Measurements from ENCODE around the gene MELK. TPM values are rescaled to one million over a fixed set of nuclear protein-coding genes. Genes with fewer than 3 reads are reported as not detected.
"Not testable (repeated sequence)": the region's sequence is repeated elsewhere in the genome, so short reads cannot be mapped to it uniquely, and the experiment has no call there.

The MELK gene
- total and polyA plus RNA-seq, 2 donors (not counting 3 experiments of a cell fraction or from before 2014, with no cell fraction given): 19.1 to 52.1 TPM

- H3K4me2 ChIP-seq (ENCODE audit: insufficient read depth, low read length): no peak overlapping the region
- no peaks in the 10 kb centered on the region for H3K36me3 ChIP-seq (ENCODE audit: control insufficient read depth in 2 of 2, extremely low read depth in 1 of 2, insufficient read depth in 2 of 2, low read length in 2 of 2)
- H3K4me1 ChIP-seq (ENCODE audit: control insufficient read depth, extremely low read depth, insufficient read depth, low read length): peaks cover 3% of the 10 kb centered on the region
- H3K27ac ChIP-seq (ENCODE audit: insufficient read depth, low read depth, low read length): no peak overlapping the region
- H4K20me1 ChIP-seq (replicated peaks; ENCODE audit: control insufficient read depth, extremely low read depth, insufficient read depth, low read length): no peaks in the 10 kb centered on the region
- intact Hi-C loops (cut with micrococcal nuclease) (no loop called here), dilution Hi-C loops (cut with MboI; ENCODE audit: extremely low pct_ligation_motif_present, low sequenced_read_pairs) (no loop called here)
- peak overlapping the region; percentile 95 for H2AFZ ChIP-seq (ENCODE audit: low read depth, low read length)
- CTCF ChIA-PET: interaction anchor here (0.5 to 1.4 kb wide), 6 partner anchors 11 to 300 kb away, joined by 3 to 7 read pairs (median 4); no protein-coding TSS in a partner anchor
- POLR2A ChIA-PET: no interaction called here
- no peak overlapping the region for H3K4me3 ChIP-seq (replicated peaks in 1 of 3; ENCODE audit: insufficient read depth in 1 of 3, low read depth in 1 of 3, low read length in 3 of 3)
- no peak overlapping the region for H3K9ac ChIP-seq (replicated peaks; ENCODE audit: extremely low read depth, insufficient read depth, low read length)
- peak; percentile 62 for DNase-seq (ENCODE audit: low read depth, low spot score)
- H3K79me2 ChIP-seq (ENCODE audit: control insufficient read depth, insufficient read depth, low read length): no peaks in the 10 kb centered on the region
- TF ChIP-seq MAX (IDR thresholded peaks at IDR 0.05; ENCODE audit: insufficient read depth, insufficient read length) (no peak), FOS (IDR thresholded peaks at IDR 0.05; ENCODE audit: borderline replicate concordance, insufficient read depth, low read length) (peak; percentile 67), CTCF (IDR thresholded peaks at IDR 0.05; ENCODE audit: extremely low read depth in 1 of 2, insufficient read depth in 1 of 2, low read depth in 1 of 2, low read length in 2 of 2) (no peak), GATA2 (IDR thresholded peaks at IDR 0.05; ENCODE audit: insufficient read depth, insufficient read length, low read depth, low read length) (no peak), POLR2AphosphoS5 (IDR thresholded peaks at IDR 0.05; ENCODE audit: insufficient read depth, low read depth, low read length) (no peak), JUN (IDR thresholded peaks at IDR 0.05; ENCODE audit: borderline replicate concordance, insufficient read depth, insufficient read length, low read depth) (no peak), POLR2A (IDR thresholded peaks at IDR 0.05; ENCODE audit: low read depth, low read length) (no peak), EZH2 (IDR thresholded peaks at IDR 0.05; ENCODE audit: borderline replicate concordance, low read depth, low read length, severe bottlenecking) (no peak), MYC (IDR thresholded peaks at IDR 0.05; ENCODE audit: low read depth, low read length) (peak; percentile 37)
- H3K9me1 ChIP-seq (replicated peaks; ENCODE audit: control insufficient read depth, extremely low read depth, insufficient read depth, low read length): no peaks in the 10 kb centered on the region
- no peaks in the 10 kb centered on the region for H3K9me3 ChIP-seq (replicated peaks; ENCODE audit: control insufficient read depth, insufficient read depth, low read length)
- peak; percentile 75 for FAIRE-seq
- no peaks in the 10 kb centered on the region for H3K27me3 ChIP-seq (ENCODE audit: control insufficient read depth in 2 of 2, insufficient read depth in 2 of 2, low read length in 2 of 2)
- BruUV-seq (replicated peaks): no TSS peak
These were observed 5.9 kb upstream of the MELK start for GRCh38 chr9:36566813-36567221.

DNA sequence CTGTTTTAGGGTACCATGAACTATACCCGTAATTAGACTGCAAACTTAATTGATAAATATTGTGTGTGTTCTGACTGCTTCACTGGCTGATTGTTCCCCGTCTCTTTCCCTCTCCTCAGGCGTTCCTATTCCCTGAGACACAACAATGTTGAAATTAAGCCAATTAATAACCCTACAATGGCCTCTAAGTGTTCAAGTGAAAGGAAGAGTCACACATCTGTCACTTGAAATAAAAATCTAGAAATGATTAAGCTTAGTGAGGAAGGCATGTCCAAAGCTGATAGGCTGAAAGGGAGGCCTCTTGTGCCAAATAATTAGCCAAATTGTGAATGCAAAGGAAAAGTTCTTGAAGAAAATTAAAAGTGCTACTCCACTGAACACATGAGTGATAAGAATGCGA, 4.0 kb upstream of the MELK start:
- H3K4me3 ChIP-seq (replicated peaks in 1 of 3; ENCODE audit: insufficient read depth in 1 of 3, low read depth in 1 of 3, low read length in 3 of 3); H4K20me1 ChIP-seq (replicated peaks; ENCODE audit: control insufficient read depth, extremely low read depth, insufficient read depth, low read length); H3K36me3 ChIP-seq (ENCODE audit: control insufficient read depth in 2 of 2, extremely low read depth in 1 of 2, insufficient read depth in 2 of 2, low read length in 2 of 2); H3K9me3 ChIP-seq (replicated peaks; ENCODE audit: control insufficient read depth, insufficient read depth, low read length); H3K4me2 ChIP-seq (ENCODE audit: insufficient read depth, low read length); H3K9ac ChIP-seq (replicated peaks; ENCODE audit: extremely low read depth, insufficient read depth, low read length); H2AFZ ChIP-seq (ENCODE audit: low read depth, low read length); dilution Hi-C loops (cut with MboI; ENCODE audit: extremely low pct_ligation_motif_present, low sequenced_read_pairs); BruUV-seq (replicated peaks); H3K27me3 ChIP-seq (ENCODE audit: control insufficient read depth in 2 of 2, insufficient read depth in 2 of 2, low read length in 2 of 2); H3K27ac ChIP-seq (ENCODE audit: insufficient read depth, low read depth, low read length); intact Hi-C loops (cut with micrococcal nuclease); H3K9me1 ChIP-seq (replicated peaks; ENCODE audit: control insufficient read depth, extremely low read depth, insufficient read depth, low read length); POLR2A ChIA-PET; H3K79me2 ChIP-seq (ENCODE audit: control insufficient read depth, insufficient read depth, low read length); DNase-seq (ENCODE audit: low read depth, low spot score); H3K4me1 ChIP-seq (ENCODE audit: control insufficient read depth, extremely low read depth, insufficient read depth, low read length); FAIRE-seq: not testable (repeated sequence)
- CTCF ChIA-PET: interaction anchor here (1.7 kb wide), 1 partner anchor 162 kb away, joined by 6 read pairs; no protein-coding TSS in a partner anchor

Measured in endothelial cell of umbilical vein (primary cell).